Neural progenitor cell (in vitro differentiated cells): ENCODE data around the gene NRG2. TPM values are rescaled to one million over a fixed set of nuclear protein-coding genes. Genes with fewer than 3 reads are reported as not detected.

ENCODE experiments used
- DNase-seq: peaks from one replicate; pipeline ENCODE4 v3.0.0-alpha.2; 2016; ENCODE audit warnings: low spot score
- H2AFZ ChIP-seq: fragments of 200-600 bp; sonication (generic); replicated peaks from 2 replicates; pipeline ENCODE4 v1.6.1; 2016; ENCODE audit warnings: antibody characterized with exemption
- H3F3A ChIP-seq: fragments of 200-600 bp; sonication (generic); 2 replicates; pipeline ENCODE4 v1.6.1; 2016; ENCODE audit warnings: antibody characterized with exemption, low read depth
- H3K27ac ChIP-seq: fragments of 200-600 bp; sonication (generic); 2 replicates; pipeline ENCODE4 v1.5.1; 2016; ENCODE audit warnings: mild to moderate bottlenecking
- H3K27me3 ChIP-seq: fragments of 200-600 bp; sonication (generic); 2 replicates; pipeline ENCODE4 v1.6.1; 2016; ENCODE audit warnings: mild to moderate bottlenecking, moderate library complexity
- H3K36me3 ChIP-seq: fragments of 200-600 bp; sonication (generic); 2 replicates; pipeline ENCODE4 v1.5.1; 2016
- H3K4me1 ChIP-seq: fragments of 200-600 bp; sonication (generic); 2 replicates; pipeline ENCODE4 v1.6.1; 2016; ENCODE audit warnings: mixed run types
- H3K4me2 ChIP-seq: fragments of 200-600 bp; sonication (generic); 2 replicates; pipeline ENCODE4 v1.6.1; 2016
- H3K4me3 ChIP-seq: fragments of 200-600 bp; sonication (generic); 2 replicates; pipeline ENCODE4 v1.5.1; 2016
- H3K79me2 ChIP-seq: fragments of 200-600 bp; sonication (generic); 2 replicates; pipeline ENCODE4 v1.6.1; 2016; ENCODE audit warnings: low read depth
- H3K9ac ChIP-seq: fragments of 200-600 bp; sonication (generic); 2 replicates; pipeline ENCODE4 v1.6.1; 2016
- H3K9me3 ChIP-seq: fragments of 200-600 bp; sonication (generic); 2 replicates; pipeline ENCODE4 v1.5.1; 2016; ENCODE audit warnings: low read depth
- H4K20me1 ChIP-seq: fragments of 200-600 bp; sonication (generic); 2 replicates; pipeline ENCODE4 v1.6.1; 2016; ENCODE audit warnings: low read depth
- H3K27ac Mint-ChIP-seq: 3 replicates; pipeline ENCODE4 v1.8.0; 2021; ENCODE audit warnings: mixed read lengths
- H3K27me3 Mint-ChIP-seq: 2 replicates; pipeline ENCODE4 v1.8.0; 2022; ENCODE audit warnings: low read depth, mild to moderate bottlenecking, inconsistent platforms, moderate library complexity, mixed read lengths; ENCODE audit not compliant: insufficient read depth
- H3K36me3 Mint-ChIP-seq: 3 replicates; pipeline ENCODE4 v1.8.0; 2021; ENCODE audit warnings: mixed read lengths
- H3K4me1 Mint-ChIP-seq: 3 replicates; pipeline ENCODE4 v1.8.0; 2021; ENCODE audit warnings: mixed read lengths
- H3K4me3 Mint-ChIP-seq: 3 replicates; pipeline ENCODE4 v1.8.0; 2021; ENCODE audit warnings: mild to moderate bottlenecking, moderate library complexity, mixed read lengths
- H3K9me3 Mint-ChIP-seq: 3 replicates; pipeline ENCODE4 v1.8.0; 2020; ENCODE audit warnings: mixed read lengths
- CTCF ChIP-seq: fragments of 200-600 bp; sonication (generic); IDR thresholded peaks from 2 replicates; pipeline ENCODE4 v1.5.1; 2017; ENCODE audit warnings: antibody characterized with exemption, mild to moderate bottlenecking
- EZH2 ChIP-seq: fragments of 200-600 bp; sonication (generic); IDR thresholded peaks from 2 replicates; pipeline ENCODE4 v1.6.1; 2017; ENCODE audit warnings: antibody characterized with exemption, mild to moderate bottlenecking, moderate library complexity
- EZH2phosphoT487 ChIP-seq: fragments of 200-600 bp; sonication (generic); IDR thresholded peaks from 2 replicates; pipeline ENCODE4 v1.6.1; 2017; ENCODE audit warnings: antibody characterized with exemption
- total RNA-seq: library from RNA; depleted of rRNA; stranded (reverse); fragments of >200 nt; gene quantifications from 2 replicates; pipeline ENCODE4 v1.2.3, GENCODE V29; 2015; ENCODE audit warnings: low replicate concordance

Gene NRG2
- total RNA-seq, 1 donor from 2014 or later = 0.13 TPM

GRCh38 chr5:139831624-139832023 is 211.5 kb downstream of the NRG2 start:
- H4K20me1 ChIP-seq = no peaks in the 10 kb centered on the region
- Mint-ChIP-seq H3K4me1 (no peaks in the 10 kb centered on the region), H3K36me3 (no peaks in the 10 kb centered on the region), H3K4me3 (no peak overlapping the region), H3K27ac (no peak overlapping the region), H3K9me3 (no peaks in the 10 kb centered on the region), H3K27me3 (peaks cover 16% of the 10 kb centered on the region)
- H3K4me3 ChIP-seq = no peak overlapping the region
- no peak overlapping the region for H3K27ac ChIP-seq
- no peak overlapping the region for H3K4me2 ChIP-seq
- no peaks in the 10 kb centered on the region for H3K36me3 ChIP-seq
- TF ChIP-seq CTCF (no peak), EZH2 (no peak), EZH2phosphoT487 (no peak)
- no peaks in the 10 kb centered on the region for H3F3A ChIP-seq
- H2AFZ ChIP-seq = no peak overlapping the region
- H3K27me3 ChIP-seq = peaks cover 49% of the 10 kb centered on the region
- H3K79me2 ChIP-seq = no peaks in the 10 kb centered on the region
- DNase-seq = no peak
- H3K9ac ChIP-seq = no peak overlapping the region
- no peaks in the 10 kb centered on the region for H3K9me3 ChIP-seq
- no peaks in the 10 kb centered on the region for H3K4me1 ChIP-seq

GRCh38 chr5:139829471-139829870 is 213.6 kb downstream of the NRG2 start:
- Histone ChIP-seq H3K4me2 (no peak overlapping the region), H3K9ac (no peak overlapping the region), H3K79me2 (no peaks in the 10 kb centered on the region), H3K9me3 (no peaks in the 10 kb centered on the region), H2AFZ (no peak overlapping the region), H3K36me3 (no peaks in the 10 kb centered on the region), H3K27ac (no peak overlapping the region), H3K4me3 (no peak overlapping the region), H3K27me3 (peaks cover 43% of the 10 kb centered on the region), H3K4me1 (no peaks in the 10 kb centered on the region), H4K20me1 (no peaks in the 10 kb centered on the region), H3F3A (no peaks in the 10 kb centered on the region)
- H3K27me3 Mint-ChIP-seq = peaks cover 20% of the 10 kb centered on the region
- DNase-seq = no peak
- H3K4me1 Mint-ChIP-seq = no peaks in the 10 kb centered on the region
- no peak overlapping the region for H3K4me3 Mint-ChIP-seq
- no peak for TF ChIP-seq CTCF
- no peak for TF ChIP-seq EZH2phosphoT487
- no peak for TF ChIP-seq EZH2
- H3K9me3 Mint-ChIP-seq = no peaks in the 10 kb centered on the region
- H3K36me3 Mint-ChIP-seq = no peaks in the 10 kb centered on the region
- no peak overlapping the region for H3K27ac Mint-ChIP-seq

GRCh38 chr5:139828207-139828895 is 214.7 kb downstream of the NRG2 start:
- Histone ChIP-seq H2AFZ (no peak overlapping the region), H3K36me3 (no peaks in the 10 kb centered on the region), H3K27ac (no peak overlapping the region), H3K9ac (no peak overlapping the region), H3K4me2 (no peak overlapping the region), H3K79me2 (no peaks in the 10 kb centered on the region), H3F3A (no peaks in the 10 kb centered on the region), H3K27me3 (peaks cover 32% of the 10 kb centered on the region), H3K4me3 (no peak overlapping the region), H4K20me1 (no peaks in the 10 kb centered on the region), H3K4me1 (no peaks in the 10 kb centered on the region), H3K9me3 (no peaks in the 10 kb centered on the region)
- H3K9me3 Mint-ChIP-seq = no peaks in the 10 kb centered on the region
- no peak overlapping the region for H3K27ac Mint-ChIP-seq
- no peaks in the 10 kb centered on the region for H3K4me1 Mint-ChIP-seq
- no peaks in the 10 kb centered on the region for H3K36me3 Mint-ChIP-seq
- TF ChIP-seq CTCF = no peak
- H3K4me3 Mint-ChIP-seq = no peak overlapping the region
- no peak for DNase-seq
- peaks cover 20% of the 10 kb centered on the region for H3K27me3 Mint-ChIP-seq
